Esophagus muscularis mucosa (tissue), 4 donors: ENCODE data around the gene QRICH1. TPM values are rescaled to one million over a fixed set of nuclear protein-coding genes. Genes with fewer than 3 reads are reported as not detected.

Source experiments
- DNase-seq: peaks from one replicate; pipeline ENCODE4 v3.0.0-alpha.2; 2017; ENCODE audit errors: extremely low spot score
- H3K27ac ChIP-seq, 4 donors: fragments of 200-600 bp; sonication (generic); replicated peaks in 1 of 4; 1 replicate in 3 of 4; 2 replicates in 1 of 4; pipeline ENCODE4 v1.5.1; 2016 to 2019; ENCODE audit warnings: mild to moderate bottlenecking in 1 of 4
- H3K27me3 ChIP-seq, 4 donors: fragments of 200-600 bp; sonication (generic); one replicate each; pipeline versions ENCODE4 v1.5.1 to v1.6.0; 2016 to 2019
- H3K36me3 ChIP-seq, 4 donors: fragments of 200-600 bp; sonication (generic); one replicate each; pipeline ENCODE4 v1.5.1; 2016 to 2019
- H3K4me1 ChIP-seq, 4 donors: fragments of 200-600 bp; sonication (generic); one replicate each; pipeline ENCODE4 v1.5.1; 2016 to 2019
- H3K4me3 ChIP-seq, 4 donors: fragments of 200-600 bp; sonication (generic); 1 replicate in 2 of 4; 2 replicates in 2 of 4; pipeline ENCODE4 v1.5.1; 2016 to 2019; ENCODE audit warnings: mild to moderate bottlenecking in 4 of 4, moderate library complexity in 1 of 4
- H3K9me3 ChIP-seq, 4 donors: fragments of 200-600 bp; sonication (generic); 1 replicate in 3 of 4; 2 replicates in 1 of 4; pipeline ENCODE4 v1.5.1; 2016 to 2019
- CTCF ChIP-seq, 3 experiments: fragments of 200-600 bp in 2 of 3; fragments of 450-650 bp in 1 of 3; sonication (generic) in 2 of 3; IDR thresholded peaks; one replicate each; pipeline ENCODE4 v1.5.1; 2017 to 2019; ENCODE audit warnings: antibody characterized with exemption in 3 of 3, mild to moderate bottlenecking in 2 of 3, moderate library complexity in 1 of 3
- EP300 ChIP-seq: sonication (generic); formaldehyde crosslinking; IDR thresholded peaks from one replicate; pipeline ENCODE4 v1.6.1; 2017; ENCODE audit warnings: antibody characterized with exemption
- POLR2A ChIP-seq: fragments of 450-650 bp; IDR thresholded peaks from one replicate; pipeline ENCODE4 v1.6.1; 2017; ENCODE audit warnings: antibody characterized with exemption, moderate library complexity, mild to moderate bottlenecking, low read depth
- POLR2AphosphoS5 ChIP-seq, 2 donors: sonication (generic); formaldehyde crosslinking; IDR thresholded peaks; one replicate each; pipeline ENCODE4 v1.6.1; 2017; ENCODE audit warnings: antibody characterized with exemption in 2 of 2
- WGBS: methylation state at CpG from one replicate; pipeline ENCODE4 v1.1.5; 2018; 5-methylcytosine and 5-hydroxymethylcytosine counted together
- intact Hi-C: fragments of 100-400 bp; cut with DNase I; formaldehyde crosslinking; loops from one replicate; pipeline ENCODE4 v1.15.1; 2023
- total RNA-seq, 4 donors: library from RNA; depleted of rRNA; stranded (reverse); fragments of >200 nt; gene quantifications; one replicate each; pipeline versions ENCODE4 v1.1.0 to v1.2.1, GENCODE V29; 2016

Gene QRICH1
- total RNA-seq, 4 donors from 2014 or later, result 81.8 to 228 (median 91.2) TPM

GRCh38 chr3:49029563-49029884, 64.3 kb downstream of the QRICH1 start:
- Histone ChIP-seq H3K36me3 (peaks cover 28 to 81% (median 72%) of the 10 kb centered on the region in 4 donors), H3K4me3 (peak overlapping the region; percentile 61 to 84 (median 70)), H3K27me3 (no peaks in the 10 kb centered on the region), H3K9me3 (no peaks in the 10 kb centered on the region), H3K27ac (peak overlapping the region; percentile 93 to 98 (median 94)), H3K4me1 (peaks cover 18 to 43% (median 32%) of the 10 kb centered on the region in 4 donors)
- DNase-seq, result no peak
- intact Hi-C loops, result no loop called here
- 3% methylated on average over 7 of the region's 7 CpGs for whole genome bisulfite sequencing
- TF ChIP-seq POLR2AphosphoS5 (IDR thresholded peaks at IDR 0.05) (no peak), EP300 (no peak), POLR2A (no peak), CTCF (IDR thresholded peaks at IDR 0.05) (no peak)

GRCh38 chr3:49028673-49029562, 65.0 kb downstream of the QRICH1 start, which contains the start of gene IMPDH2:
Gene IMPDH2 (minus strand): TSS chr3:49029398. CDS start chr3:49029350, 48 bp downstream.
- TF ChIP-seq POLR2A (peak; percentile 95), POLR2AphosphoS5 (IDR thresholded peaks at IDR 0.05) (peak; percentile 99 to 100), CTCF (IDR thresholded peaks at IDR 0.05) (peak in 1 of 3 experiments; percentile 38), EP300 (no peak)

GRCh38 chr3:49028298-49028672, 65.6 kb downstream of the QRICH1 start:
- peak overlapping the region; percentile 61 to 84 (median 70) for H3K4me3 ChIP-seq
- WGBS, result 82% methylated on average over 4 of the region's 4 CpGs
- H3K9me3 ChIP-seq, result no peaks in the 10 kb centered on the region
- H3K27me3 ChIP-seq, result no peaks in the 10 kb centered on the region
- H3K36me3 ChIP-seq, result peaks cover 30 to 85% (median 75%) of the 10 kb centered on the region in 4 donors
- DNase-seq, result no peak
- peaks cover 23 to 52% (median 39%) of the 10 kb centered on the region in 4 donors for H3K4me1 ChIP-seq
- intact Hi-C loops, result no loop called here
- peak overlapping the region; percentile 93 to 98 (median 94) for H3K27ac ChIP-seq
- no peak for TF ChIP-seq CTCF (IDR thresholded peaks at IDR 0.05)
- TF ChIP-seq POLR2AphosphoS5 (IDR thresholded peaks at IDR 0.05), result no peak
- TF ChIP-seq POLR2A, result no peak
- no peak for TF ChIP-seq EP300

More at GRCh38 chr3:49028673-49029562, 65.0 kb downstream of the QRICH1 start, which contains the start of gene IMPDH2:
- peak; percentile 98 for DNase-seq
- Histone ChIP-seq H3K9me3 (no peaks in the 10 kb centered on the region), H3K27ac (peak within 1 kb of the TSS; percentile 93 to 98 (median 94)), H3K4me1 (peaks cover 19 to 45% (median 35%) of the 10 kb centered on the region in 4 donors), H3K36me3 (peaks cover 30 to 82% (median 75%) of the 10 kb centered on the region in 4 donors), H3K4me3 (peak within 1 kb of the TSS; percentile 61 to 84 (median 70)), H3K27me3 (no peaks in the 10 kb centered on the region)
- intact Hi-C loops, result no loop called here
- 6% methylated on average over 12 of the region's 55 CpGs for WGBS

- DNase-seq, result no peak
- Histone ChIP-seq H3K9me3 (no peaks in the 10 kb centered on the region), H3K36me3 (peaks cover 30 to 82% (median 73%) of the 10 kb centered on the region in 4 donors), H3K4me1 (peaks cover 29 to 54% (median 45%) of the 10 kb centered on the region in 4 donors), H3K27me3 (no peaks in the 10 kb centered on the region), H3K27ac (peak overlapping the region; percentile 93 to 98 (median 94)), H3K4me3 (no peak overlapping the region)
- WGBS, result 97% methylated on average over 9 of the region's 9 CpGs
- intact Hi-C loops, result no loop called here
- no peak for TF ChIP-seq POLR2AphosphoS5 (IDR thresholded peaks at IDR 0.05)
Measured at GRCh38 chr3:49027634-49028033, 66.2 kb downstream of the QRICH1 start.

- no peak overlapping the region for H3K27ac ChIP-seq
- no peaks in the 10 kb centered on the region for H3K9me3 ChIP-seq
- no peak for TF ChIP-seq POLR2A
- no peak for TF ChIP-seq CTCF (IDR thresholded peaks at IDR 0.05)
- TF ChIP-seq EP300, result no peak
- no peak for TF ChIP-seq POLR2AphosphoS5 (IDR thresholded peaks at IDR 0.05)
- H3K27me3 ChIP-seq, result no peaks in the 10 kb centered on the region
- peaks cover 31 to 58% (median 47%) of the 10 kb centered on the region in 4 donors for H3K4me1 ChIP-seq
- intact Hi-C loops, result no loop called here
- H3K4me3 ChIP-seq, result no peak overlapping the region
- no peak for DNase-seq
- peaks cover 20 to 72% (median 62%) of the 10 kb centered on the region in 4 donors for H3K36me3 ChIP-seq
- WGBS, result 100% methylated on average over 2 of the region's 3 CpGs
Measured at GRCh38 chr3:49026536-49026935, 67.3 kb downstream of the QRICH1 start.
